Testis (tissue), 2 donors: ENCODE measurements around the gene OR56B4.
"Not testable (repeated sequence)": the region's sequence is repeated elsewhere in the genome, so short reads cannot be mapped to it uniquely, and the experiment has no call there.

ENCODE experiments used
- POLR2A ChIP-seq: fragments of 450-650 bp; IDR thresholded peaks from one replicate; pipeline ENCODE4 v1.6.1; 2017; ENCODE audit warnings: antibody characterized with exemption, mild to moderate bottlenecking, moderate library complexity
- TF ChIP-seq, protein P1 (sequence below), 3 experiments: fragments of 450-650 bp in 2 of 3; fragments of 200-600 bp in 1 of 3; sonication (generic) in 1 of 3; IDR thresholded peaks; one replicate each; pipeline ENCODE4 v1.5.1; 2016 to 2019; ENCODE audit warnings: antibody characterized with exemption in 3 of 3, mild to moderate bottlenecking in 2 of 3, moderate library complexity in 1 of 3

DNA sequence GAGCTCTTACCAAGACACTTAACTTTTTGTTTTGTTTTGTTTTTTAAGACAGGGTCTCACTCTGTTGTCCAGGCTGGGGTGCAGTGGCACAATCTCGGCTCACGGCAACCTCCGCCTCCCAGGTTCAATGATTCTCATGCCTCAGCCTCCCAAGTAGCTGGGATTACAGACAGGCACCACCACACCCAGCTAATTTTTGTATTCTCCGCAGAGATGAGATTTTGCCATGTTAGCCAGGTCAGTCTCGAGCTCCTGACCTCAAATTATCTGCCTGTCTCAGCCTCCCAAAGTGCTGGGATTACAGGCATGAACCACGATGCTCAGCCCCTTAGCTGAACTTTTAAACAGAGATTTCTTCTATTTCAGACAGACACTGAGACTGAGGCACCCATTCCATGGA lies at the start of gene OR56B4:
- not testable (repeated sequence) for TF ChIP-seq POLR2A
- TF ChIP-seq, protein P1, sequence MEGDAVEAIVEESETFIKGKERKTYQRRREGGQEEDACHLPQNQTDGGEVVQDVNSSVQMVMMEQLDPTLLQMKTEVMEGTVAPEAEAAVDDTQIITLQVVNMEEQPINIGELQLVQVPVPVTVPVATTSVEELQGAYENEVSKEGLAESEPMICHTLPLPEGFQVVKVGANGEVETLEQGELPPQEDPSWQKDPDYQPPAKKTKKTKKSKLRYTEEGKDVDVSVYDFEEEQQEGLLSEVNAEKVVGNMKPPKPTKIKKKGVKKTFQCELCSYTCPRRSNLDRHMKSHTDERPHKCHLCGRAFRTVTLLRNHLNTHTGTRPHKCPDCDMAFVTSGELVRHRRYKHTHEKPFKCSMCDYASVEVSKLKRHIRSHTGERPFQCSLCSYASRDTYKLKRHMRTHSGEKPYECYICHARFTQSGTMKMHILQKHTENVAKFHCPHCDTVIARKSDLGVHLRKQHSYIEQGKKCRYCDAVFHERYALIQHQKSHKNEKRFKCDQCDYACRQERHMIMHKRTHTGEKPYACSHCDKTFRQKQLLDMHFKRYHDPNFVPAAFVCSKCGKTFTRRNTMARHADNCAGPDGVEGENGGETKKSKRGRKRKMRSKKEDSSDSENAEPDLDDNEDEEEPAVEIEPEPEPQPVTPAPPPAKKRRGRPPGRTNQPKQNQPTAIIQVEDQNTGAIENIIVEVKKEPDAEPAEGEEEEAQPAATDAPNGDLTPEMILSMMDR (IDR thresholded peaks at IDR 0.05): not testable (repeated sequence)
